NCI-H345 (cell line): ENCODE measurements around the gene CAMSAP2.
A peak's percentile ranks its signal among the peaks of the same experiment; 100 is the strongest.
"Not testable (repeated sequence)": the region's sequence is repeated elsewhere in the genome, so short reads cannot be mapped to it uniquely, and the experiment has no call there.

Experiments used
- DNase-seq: peaks from one replicate; lab custom pipeline; 2025; lab: John Stamatoyannopoulos, UW

CAMSAP2 gene

GRCh38 chr1:200738949-200739651, 407 bp downstream of the CAMSAP2 start:
- peak; percentile 60 for DNase-seq

DNA sequence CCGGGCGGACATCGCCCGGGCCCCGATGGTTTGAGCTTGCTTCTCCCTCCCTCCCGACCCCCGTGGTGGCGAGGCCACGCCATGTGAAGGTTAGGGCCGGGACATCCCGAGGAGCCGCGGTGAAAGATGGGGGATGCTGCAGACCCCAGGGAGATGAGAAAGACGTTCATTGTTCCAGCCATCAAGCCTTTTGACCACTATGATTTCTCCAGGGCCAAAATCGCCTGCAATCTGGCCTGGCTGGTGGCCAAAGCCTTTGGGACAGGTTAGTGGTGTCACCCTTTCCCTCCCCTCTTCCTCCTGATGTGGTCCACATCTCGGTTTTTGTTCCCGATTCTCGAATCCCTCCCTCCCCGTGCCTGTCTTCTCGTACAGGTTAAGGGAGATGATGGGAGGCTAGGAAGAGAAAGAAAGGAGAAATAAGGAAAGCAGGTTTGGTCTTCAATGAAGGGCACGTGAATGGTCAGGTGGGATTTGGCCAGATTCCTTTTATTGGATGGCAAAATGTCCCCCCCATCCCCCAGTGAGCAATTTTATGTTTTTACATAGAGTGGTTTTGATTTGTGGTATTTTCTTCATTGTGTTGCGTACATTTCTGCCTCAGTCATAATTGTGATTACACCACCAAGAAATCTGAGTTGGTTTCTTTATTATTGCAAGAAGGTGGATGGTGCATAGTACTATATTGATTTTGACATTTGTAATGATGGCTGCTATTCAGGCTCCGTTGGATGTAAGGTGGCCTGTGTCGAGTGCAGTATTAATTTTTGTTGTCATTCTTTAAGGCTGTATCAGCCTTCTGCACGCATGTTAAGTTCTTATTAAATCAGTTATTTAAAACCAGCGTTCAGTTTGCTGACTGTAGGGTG, 1.2 kb downstream of the CAMSAP2 start:
- DNase-seq, result peak; percentile 27

DNA sequence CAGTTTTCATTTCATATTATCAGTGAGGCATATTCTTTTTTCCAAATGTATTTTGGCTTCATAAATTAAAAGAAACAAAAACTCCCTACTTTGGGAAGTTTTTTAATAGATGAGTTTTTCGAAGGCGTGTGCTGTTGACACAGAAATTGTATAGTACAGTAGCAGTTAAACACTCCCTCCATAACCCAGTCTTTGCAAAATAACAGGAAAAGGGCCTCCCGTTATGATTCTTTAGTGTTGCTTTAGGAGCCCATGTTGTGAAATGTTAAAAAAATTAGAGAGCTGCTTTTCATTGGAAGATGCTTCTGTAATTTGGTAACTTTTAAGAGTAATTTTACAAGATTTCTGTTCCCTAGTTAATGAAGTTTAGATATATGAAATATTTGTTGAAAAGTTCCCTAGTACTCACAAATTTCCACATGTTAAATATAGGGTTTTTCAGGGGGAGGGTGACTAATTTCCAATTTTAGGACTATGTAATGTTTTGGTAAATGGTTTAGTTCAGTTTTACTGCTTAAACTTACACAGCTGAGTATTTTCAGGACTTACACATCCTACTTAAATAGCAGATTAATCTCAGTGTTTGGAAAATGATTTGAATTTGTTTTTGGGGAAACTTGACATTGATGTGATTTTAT, 2.0 kb downstream of the CAMSAP2 start:
- DNase-seq, result no peak

DNA sequence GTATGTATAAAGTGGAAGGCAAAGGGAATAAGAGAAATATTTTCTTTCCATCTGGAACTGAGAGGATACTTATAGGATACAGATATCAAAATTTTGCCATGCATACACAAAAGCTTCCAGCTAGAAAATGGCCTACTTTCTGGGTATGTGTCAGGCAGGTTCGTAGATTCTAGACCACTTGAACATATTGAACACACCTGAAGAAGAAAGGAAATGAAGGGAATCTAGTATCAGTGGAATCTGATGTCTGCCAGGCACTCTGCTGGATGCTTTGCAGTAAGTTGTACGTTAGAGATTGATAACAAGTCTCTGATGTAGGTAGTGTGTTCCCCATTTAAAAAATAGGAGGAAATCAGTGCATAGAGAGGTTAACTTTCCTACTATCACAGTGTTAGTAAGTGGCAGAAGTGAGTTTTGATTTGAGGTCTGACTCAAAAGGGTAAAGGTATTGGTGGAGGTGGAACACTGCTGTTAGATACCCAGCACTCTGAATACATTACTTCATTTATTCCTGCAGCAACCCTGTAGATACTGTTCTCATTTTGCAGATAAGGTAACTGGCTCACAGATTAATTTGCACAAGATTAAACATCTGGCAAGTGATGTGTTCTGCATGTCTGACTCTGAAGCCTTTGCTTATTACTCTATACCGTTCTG, 3.0 kb downstream of the CAMSAP2 start:
- DNase-seq, result no peak

GRCh38 chr1:200744143-200744542, 5.5 kb downstream of the CAMSAP2 start:
- DNase-seq, result no peak

- DNase-seq, result no peak
Measured at GRCh38 chr1:200749090-200749489, 10.4 kb downstream of the CAMSAP2 start.

DNA sequence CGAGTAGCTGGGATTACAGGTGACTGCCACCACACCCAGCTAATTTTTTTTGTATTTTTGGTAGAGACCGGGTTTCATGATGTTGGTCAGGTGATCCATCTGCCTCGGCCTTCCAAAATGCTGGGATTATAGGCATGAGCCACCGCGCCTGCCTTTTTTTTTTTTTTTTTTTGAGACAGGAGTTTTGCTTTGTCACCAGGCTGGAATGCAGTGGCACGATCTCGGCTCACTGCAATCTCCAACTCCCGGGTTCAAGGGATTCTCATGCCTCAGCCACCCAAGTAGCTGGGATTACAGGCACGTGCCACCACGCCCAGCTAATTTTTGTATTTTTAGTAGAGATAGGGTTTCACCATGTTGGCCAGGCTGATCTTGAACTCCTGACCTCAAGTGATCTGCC, 12.1 kb downstream of the CAMSAP2 start:
- DNase-seq, result not testable (repeated sequence)

DNA sequence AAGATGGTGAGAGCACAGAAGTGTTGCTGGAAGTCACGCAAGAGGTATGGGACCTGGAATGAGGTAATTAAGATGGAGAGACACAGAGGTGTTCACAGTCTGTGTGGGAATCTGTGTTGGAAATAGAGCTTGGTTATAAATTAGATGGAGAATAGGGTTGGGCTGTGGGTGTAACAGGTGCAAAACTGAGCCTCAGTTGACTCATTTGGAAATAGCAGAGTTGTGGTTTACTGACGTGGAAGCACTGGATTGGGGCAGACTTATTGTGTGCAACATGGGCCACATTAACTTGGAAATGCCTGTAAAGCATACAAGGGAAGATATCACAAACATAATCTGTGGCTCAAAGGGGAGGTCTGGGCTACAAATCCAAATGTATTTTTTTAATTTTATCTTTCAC, 13.0 kb downstream of the CAMSAP2 start:
- DNase-seq, result no peak

DNA sequence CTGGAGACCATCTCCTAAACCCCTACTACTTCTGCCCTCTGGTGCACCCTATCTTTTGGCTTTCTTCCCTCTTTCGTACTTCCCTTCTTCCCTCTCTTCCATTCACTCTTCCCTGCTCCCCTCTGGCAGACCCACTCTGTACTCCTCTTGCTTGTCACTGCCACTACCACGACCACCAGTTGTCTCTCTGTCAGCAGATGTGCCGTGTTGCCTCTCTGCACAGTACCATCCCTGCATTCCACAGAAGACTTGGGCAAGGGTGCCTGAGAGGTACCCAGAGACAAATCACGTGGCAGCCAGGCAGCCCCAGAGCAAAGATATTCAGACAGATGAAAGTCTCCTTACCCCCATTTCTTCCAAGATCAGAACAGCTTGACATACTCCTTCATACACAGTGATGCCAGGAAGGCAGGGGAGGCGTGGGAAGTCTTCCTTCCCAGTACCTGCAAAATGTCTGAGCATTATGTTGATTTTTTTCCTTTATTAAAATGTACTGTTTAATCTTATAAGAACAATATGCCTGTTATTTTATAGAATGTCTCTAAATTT, 15.0 kb downstream of the CAMSAP2 start:
- no peak for DNase-seq

GRCh38 chr1:200755456-200755855, 16.8 kb downstream of the CAMSAP2 start:
- DNase-seq, result no peak

DNA sequence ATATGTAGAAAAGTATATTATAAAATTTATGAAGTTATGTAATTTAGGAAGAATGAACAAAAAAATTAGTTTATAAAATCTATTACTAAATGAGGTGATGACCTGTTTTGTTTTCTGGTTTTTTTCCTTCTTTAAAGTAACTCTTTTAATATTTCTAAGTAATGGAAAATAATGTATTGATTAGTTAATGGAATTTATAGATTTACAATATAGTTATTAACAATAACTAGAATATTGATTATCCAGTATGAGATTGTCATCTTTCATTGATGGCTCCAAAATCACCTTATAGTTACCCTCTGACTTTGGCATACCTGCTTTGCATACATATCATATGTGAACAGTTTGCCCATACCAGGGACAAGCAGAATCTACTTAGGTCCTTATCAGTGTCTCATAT, 23.4 kb downstream of the CAMSAP2 start:
- DNase-seq, result no peak

GRCh38 chr1:200767321-200767720, 28.6 kb downstream of the CAMSAP2 start:
- no peak for DNase-seq

DNA sequence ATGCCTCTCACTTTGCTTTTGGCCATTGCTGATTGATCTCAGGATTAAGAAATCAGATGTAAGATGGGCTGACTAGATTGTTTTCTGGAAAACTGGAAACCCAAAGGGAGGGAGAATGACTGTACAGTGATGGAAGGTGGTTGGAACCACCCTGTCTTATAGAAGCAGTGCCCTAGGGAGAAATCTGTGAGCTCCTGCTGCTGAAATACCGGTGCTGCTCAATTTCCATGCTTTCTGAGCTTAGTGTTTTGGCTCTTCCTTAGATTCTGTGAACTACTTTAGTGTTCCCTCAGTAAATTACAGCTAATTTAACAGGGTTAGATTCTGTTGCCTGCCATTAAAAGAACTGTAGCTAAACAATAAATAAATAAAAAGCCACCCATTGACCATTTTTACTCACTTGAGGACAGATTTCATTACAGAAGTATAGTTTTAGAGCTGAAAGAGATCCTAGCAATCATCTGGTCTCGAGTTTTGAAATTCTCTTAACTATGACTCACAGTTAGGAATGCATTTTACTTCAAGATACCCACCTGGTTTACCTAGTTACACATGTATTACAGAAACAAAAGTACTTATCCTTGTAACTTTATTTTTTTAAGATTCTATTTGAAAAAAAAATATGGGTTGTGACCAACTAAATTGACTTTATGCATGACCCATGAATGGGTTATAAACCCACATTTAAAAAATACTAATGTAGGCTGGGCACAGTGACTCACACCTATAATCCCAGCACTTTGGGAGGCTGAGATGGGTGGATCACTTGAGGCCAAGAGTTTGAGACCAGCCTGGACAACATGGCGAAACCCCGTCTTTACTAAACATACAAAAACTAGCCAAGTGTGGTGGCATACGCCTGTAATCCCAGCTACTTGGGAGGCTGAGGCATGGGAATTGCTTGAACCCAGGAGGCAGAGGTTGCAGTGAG, 33.2 kb downstream of the CAMSAP2 start:
- no peak for DNase-seq

- DNase-seq, result no peak
Measured at GRCh38 chr1:200774311-200774710, 35.6 kb downstream of the CAMSAP2 start.

DNA sequence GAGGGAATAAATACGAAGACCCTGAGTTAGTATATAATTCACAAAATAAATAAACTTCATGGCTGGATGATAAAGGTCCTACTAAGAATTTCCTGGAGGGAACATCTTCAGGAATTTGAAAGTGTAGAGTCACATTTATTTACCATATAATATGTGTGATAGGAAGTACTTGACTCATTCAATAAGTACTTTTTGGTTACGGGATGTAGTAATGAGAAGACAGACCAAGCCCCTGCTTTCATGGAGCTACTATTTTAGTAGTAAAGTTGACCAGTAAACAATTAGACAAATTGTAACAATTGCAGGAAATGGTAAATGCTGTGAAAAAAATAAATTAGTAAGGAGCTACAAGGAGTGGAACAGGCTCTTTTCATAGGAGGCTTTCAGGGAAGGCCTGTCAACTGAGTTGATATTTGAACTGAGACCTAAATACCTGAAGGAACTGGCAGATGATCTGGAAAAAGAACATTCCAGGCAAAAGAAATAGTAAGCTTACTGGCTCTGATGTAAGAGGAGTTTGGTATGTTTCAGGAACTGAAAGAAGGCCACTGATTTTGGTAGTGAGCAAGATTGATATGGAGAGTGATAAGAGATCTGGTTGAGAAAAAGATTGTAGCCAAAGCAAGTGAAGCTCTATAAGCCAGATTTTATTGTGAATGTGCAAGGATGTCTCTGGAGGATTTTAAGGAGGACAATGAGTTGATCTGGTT, 36.2 kb downstream of the CAMSAP2 start:
- DNase-seq, result no peak

DNA sequence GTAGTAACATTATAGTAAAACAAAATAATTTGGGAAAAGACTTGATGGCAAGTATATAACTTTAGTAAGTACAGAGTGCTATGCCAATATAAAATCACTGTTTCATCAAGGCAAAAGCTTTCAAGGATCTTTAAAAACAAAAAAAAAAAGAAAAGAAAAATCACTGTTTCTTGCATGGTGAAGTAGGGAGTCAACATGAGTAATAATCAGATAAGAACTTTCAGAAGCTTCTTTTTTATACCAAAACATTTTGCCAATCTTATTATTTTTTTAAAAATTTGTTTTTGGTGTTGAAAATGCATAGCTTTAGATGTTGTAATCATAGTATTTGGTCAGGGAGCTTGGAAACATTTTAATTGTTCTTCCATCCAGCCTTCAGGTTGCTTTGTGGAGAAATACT, 37.2 kb downstream of the CAMSAP2 start:
- DNase-seq, result no peak

GRCh38 chr1:200776949-200777348, 38.3 kb downstream of the CAMSAP2 start:
- no peak for DNase-seq

GRCh38 chr1:200778766-200779165, 40.1 kb downstream of the CAMSAP2 start:
- no peak for DNase-seq

GRCh38 chr1:200779326-200779725, 40.6 kb downstream of the CAMSAP2 start:
- DNase-seq, result no peak
